Rectal smooth muscle tissue (tissue), 1 donor: Measurements from ENCODE around the gene FCRLB.
"Not testable (repeated sequence)": the region's sequence is repeated elsewhere in the genome, so short reads cannot be mapped to it uniquely, and the experiment has no call there.

Experiments used
- H3K27ac ChIP-seq: one replicate; pipeline ENCODE4 v1.7.0; 2013; ENCODE audit warnings: low read depth, low read length, inconsistent platforms
- H3K27me3 ChIP-seq: one replicate; pipeline ENCODE4 v1.7.0; 2013; ENCODE audit warnings: low read length; ENCODE audit not compliant: control insufficient read depth, insufficient read depth
- H3K36me3 ChIP-seq: one replicate; pipeline ENCODE4 v1.7.0; 2013; ENCODE audit warnings: low read length; ENCODE audit not compliant: control insufficient read depth, insufficient read depth
- H3K4me1 ChIP-seq: one replicate; pipeline ENCODE4 v1.7.0; 2013; ENCODE audit warnings: low read length; ENCODE audit not compliant: control insufficient read depth, insufficient read depth
- H3K4me3 ChIP-seq: one replicate; pipeline ENCODE4 v1.7.0; 2013; ENCODE audit warnings: low read length
- H3K9ac ChIP-seq: one replicate; pipeline ENCODE4 v1.7.0; 2013; ENCODE audit warnings: low read length

The FCRLB gene

DNA sequence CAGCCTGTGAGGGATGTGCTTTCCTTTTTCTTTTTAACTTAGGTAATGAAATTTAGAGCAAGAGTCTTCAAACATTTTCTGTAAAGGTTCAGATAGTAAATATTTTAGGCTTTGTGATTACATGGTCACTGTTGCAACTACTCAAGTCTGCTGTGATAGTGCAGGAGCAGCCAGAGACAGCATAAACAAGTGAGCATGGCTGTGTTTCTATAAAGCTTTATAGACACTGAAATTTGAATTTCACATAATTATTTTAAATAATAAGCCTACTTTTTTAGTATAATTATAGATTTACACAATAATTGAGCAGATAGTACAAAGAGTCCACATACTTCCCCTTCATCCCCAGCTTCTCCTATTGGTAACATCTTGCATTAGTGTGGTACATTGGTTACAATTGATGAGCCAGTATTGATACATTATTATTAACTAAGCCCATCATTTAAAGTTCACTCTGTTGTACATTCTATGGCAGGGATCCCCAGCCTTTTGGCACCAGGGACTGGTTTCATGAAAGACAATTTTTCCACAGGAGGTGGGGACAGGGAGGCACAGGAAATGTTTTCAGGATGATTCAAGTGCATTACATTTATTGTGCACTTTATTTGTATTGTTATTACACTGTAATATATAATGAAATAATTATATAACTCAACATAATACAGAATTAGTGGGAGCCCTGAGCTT is 47.8 kb downstream of the FCRLB start:
- Histone ChIP-seq H3K9ac (no peak overlapping the region), H3K36me3 (no peaks in the 10 kb centered on the region), H3K27me3 (no peaks in the 10 kb centered on the region), H3K27ac (no peak overlapping the region), H3K4me3 (no peak overlapping the region), H3K4me1 (peaks cover 5% of the 10 kb centered on the region)

DNA sequence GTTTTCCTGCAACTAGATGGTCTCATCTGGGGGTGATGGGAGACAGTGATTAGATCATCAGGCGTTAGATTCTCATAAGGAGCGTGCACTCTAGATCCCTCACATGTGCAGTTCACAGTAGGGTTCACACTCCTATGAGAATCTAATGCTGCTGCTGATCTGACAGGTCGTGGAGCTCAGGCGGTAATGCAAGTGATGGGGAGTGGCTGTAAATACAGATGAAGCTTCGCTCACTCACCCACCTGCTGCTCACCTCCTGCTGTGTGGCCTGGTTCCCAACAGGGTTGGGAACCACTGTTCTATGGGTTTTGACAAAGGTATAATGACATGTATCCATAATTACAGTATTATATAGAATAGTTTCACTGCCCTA is 48.3 kb downstream of the FCRLB start:
- H3K27me3 ChIP-seq, H3K4me1 ChIP-seq, H3K4me3 ChIP-seq, H3K36me3 ChIP-seq, H3K9ac ChIP-seq, H3K27ac ChIP-seq: not testable (repeated sequence)

- no peak overlapping the region for H3K4me3 ChIP-seq
Observed at GRCh38 chr1:161770250-161770649, 48.9 kb downstream of the FCRLB start.

GRCh38 chr1:161771161-161771560 is 49.8 kb downstream of the FCRLB start:
- H3K27me3 ChIP-seq, result no peaks in the 10 kb centered on the region
- H3K4me1 ChIP-seq, result peaks cover 5% of the 10 kb centered on the region
- H3K27ac ChIP-seq, result no peak overlapping the region
- H3K9ac ChIP-seq, result no peak overlapping the region
- no peaks in the 10 kb centered on the region for H3K36me3 ChIP-seq
- H3K4me3 ChIP-seq, result no peak overlapping the region

More at GRCh38 chr1:161770250-161770649, 48.9 kb downstream of the FCRLB start:
- H3K9ac ChIP-seq, result no peak overlapping the region
- no peaks in the 10 kb centered on the region for H3K36me3 ChIP-seq
- H3K4me1 ChIP-seq, result peaks cover 5% of the 10 kb centered on the region
- H3K27ac ChIP-seq, result no peak overlapping the region
- H3K27me3 ChIP-seq, result no peaks in the 10 kb centered on the region

- H3K9ac ChIP-seq, result no peak overlapping the region
- no peaks in the 10 kb centered on the region for H3K27me3 ChIP-seq
- H3K4me1 ChIP-seq, result peaks cover 5% of the 10 kb centered on the region
- H3K4me3 ChIP-seq, result no peak overlapping the region
- H3K36me3 ChIP-seq, result no peaks in the 10 kb centered on the region
- H3K27ac ChIP-seq, result peak overlapping the region; percentile 1
Observed at GRCh38 chr1:161771973-161772372, 50.6 kb downstream of the FCRLB start.

DNA sequence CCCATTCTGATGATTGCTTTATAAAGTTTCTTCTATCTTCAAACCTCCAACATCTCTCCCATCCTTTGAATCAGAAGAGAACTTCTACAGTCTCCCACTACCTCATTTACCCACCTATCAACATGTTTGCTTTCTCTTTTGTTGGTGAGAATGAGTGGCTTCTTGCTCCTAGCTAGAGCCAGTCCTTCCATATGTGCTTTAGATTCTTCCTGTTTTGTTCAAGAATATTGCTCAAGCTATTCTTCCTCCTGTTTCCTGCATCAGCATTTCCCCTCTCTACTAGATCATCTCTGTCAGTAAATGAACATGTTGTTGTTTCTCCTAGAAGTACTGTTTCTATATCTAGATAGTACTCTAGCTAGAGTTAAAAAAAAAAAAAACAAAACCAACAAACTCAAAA is 51.1 kb downstream of the FCRLB start:
- no peak overlapping the region for H3K4me3 ChIP-seq
- peaks cover 1% of the 10 kb centered on the region for H3K4me1 ChIP-seq
- H3K36me3 ChIP-seq, result no peaks in the 10 kb centered on the region
- peak overlapping the region; percentile 1 for H3K27ac ChIP-seq
- H3K27me3 ChIP-seq, result no peaks in the 10 kb centered on the region
- H3K9ac ChIP-seq, result no peak overlapping the region

DNA sequence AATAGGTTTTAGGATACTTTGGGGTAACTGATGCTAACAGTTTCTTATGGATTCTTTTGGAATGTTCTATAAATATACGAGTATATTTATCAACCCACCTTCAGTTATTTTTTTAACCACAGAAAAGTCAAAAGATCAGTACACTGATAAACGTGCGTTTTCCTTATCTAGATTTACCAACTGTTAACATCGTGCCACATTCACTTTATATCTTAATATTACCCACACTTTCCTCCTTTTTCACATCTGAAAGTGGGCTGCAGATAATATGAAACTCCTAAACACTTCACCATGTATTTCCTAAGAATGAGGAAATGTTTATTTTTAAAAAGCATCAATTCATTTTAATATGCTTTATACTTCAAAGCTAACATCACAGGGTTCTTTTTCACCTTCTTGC is 52.4 kb downstream of the FCRLB start:
- H3K27ac ChIP-seq, result no peak overlapping the region
- no peaks in the 10 kb centered on the region for H3K27me3 ChIP-seq
- H3K9ac ChIP-seq, result no peak overlapping the region
- H3K36me3 ChIP-seq, result no peaks in the 10 kb centered on the region
- no peaks in the 10 kb centered on the region for H3K4me1 ChIP-seq
- no peak overlapping the region for H3K4me3 ChIP-seq

DNA sequence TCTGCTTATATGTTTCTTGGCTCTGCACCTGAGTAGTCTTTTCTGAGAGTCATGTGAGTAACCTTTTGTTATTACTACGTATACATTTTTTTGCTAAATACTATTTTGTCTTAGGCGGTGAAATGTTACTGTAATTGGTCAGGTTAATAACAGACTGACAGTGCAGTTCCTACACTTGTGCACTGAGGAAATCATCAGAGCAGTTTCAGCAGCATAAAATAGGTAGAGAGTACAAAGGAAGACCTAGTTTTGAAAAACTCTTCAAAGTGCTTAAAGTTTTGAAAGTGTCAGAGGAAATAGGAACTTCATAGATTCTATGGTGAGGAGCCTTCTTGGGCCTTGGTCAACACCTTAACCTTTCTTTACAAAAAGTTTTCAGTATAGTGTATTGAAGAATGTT is 55.9 kb downstream of the FCRLB start:
- no peak overlapping the region for H3K4me3 ChIP-seq
- H3K27ac ChIP-seq, result no peak overlapping the region
- H3K36me3 ChIP-seq, result no peaks in the 10 kb centered on the region
- H3K9ac ChIP-seq, result no peak overlapping the region
- H3K4me1 ChIP-seq, result no peaks in the 10 kb centered on the region
- H3K27me3 ChIP-seq, result no peaks in the 10 kb centered on the region
